Measurements from ENCODE around the gene MMP17. TPM values are rescaled to one million over a fixed set of nuclear protein-coding genes. Genes with fewer than 3 reads are reported as not detected.

Gene MMP17
- total and polyA plus RNA-seq, 4 donors: 0.17 to 0.37 (median 0.24) TPM; not detected in 1

- no peak overlapping the region for H3K27ac ChIP-seq (ENCODE audit: low read depth in 1 of 2, low read length in 2 of 2)
- no peaks in the 10 kb centered on the region for H3K36me3 ChIP-seq (ENCODE audit: control insufficient read depth in 4 of 4, insufficient read depth in 3 of 4, low read depth in 1 of 4, low read length in 3 of 4)
- 97% methylated on average over 22 of the region's 22 CpGs for WGBS
- no peaks in the 10 kb centered on the region for H3K4me1 ChIP-seq (ENCODE audit: control insufficient read depth in 4 of 4, insufficient read depth in 4 of 4, low read length in 3 of 4)
- no peak overlapping the region for H3K9ac ChIP-seq (ENCODE audit: low read depth in 1 of 2, low read length in 2 of 2)
- DNase-seq (ENCODE audit: low spot score): no peak
- H3K9me3 ChIP-seq (ENCODE audit: control insufficient read depth in 4 of 4, low read length in 3 of 4): no peaks in the 10 kb centered on the region
- no peaks in the 10 kb centered on the region for H3K27me3 ChIP-seq (ENCODE audit: control insufficient read depth in 4 of 4, insufficient read depth in 4 of 4, low read length in 3 of 4)
- TF ChIP-seq ZBTB33 (IDR thresholded peaks at IDR 0.05): no peak
- TF ChIP-seq FOXA1 (IDR thresholded peaks at IDR 0.05): no peak
- TF ChIP-seq ATF3 (IDR thresholded peaks at IDR 0.05): no peak
- TF ChIP-seq RXRA (IDR thresholded peaks at IDR 0.05): no peak
- no peak for TF ChIP-seq REST (IDR thresholded peaks at IDR 0.05)
- TF ChIP-seq JUND (IDR thresholded peaks at IDR 0.05): no peak
- no peak for TF ChIP-seq RAD21 (IDR thresholded peaks at IDR 0.05)
- no peak for TF ChIP-seq CTCF (IDR thresholded peaks at IDR 0.05; ENCODE audit: low read depth, low read length, missing input control)
- no peak for TF ChIP-seq EGR1 (IDR thresholded peaks at IDR 0.05; ENCODE audit: low read depth in 2 of 2)
- no peak for TF ChIP-seq TAF1 (conservative IDR thresholded peaks at IDR 0.05)
- no peak for TF ChIP-seq GABPA (IDR thresholded peaks at IDR 0.05 in 1 of 2, conservative IDR thresholded peaks at IDR 0.05 in 1 of 2)
- TF ChIP-seq HNF4G (IDR thresholded peaks at IDR 0.05): no peak
- no peak for TF ChIP-seq MAX (IDR thresholded peaks at IDR 0.05)
- TF ChIP-seq FOXA2 (IDR thresholded peaks at IDR 0.05): no peak
- TF ChIP-seq NR2F2 (IDR thresholded peaks at IDR 0.05): no peak
- no peak for TF ChIP-seq HNF4A (conservative IDR thresholded peaks at IDR 0.05)
- no peak for TF ChIP-seq YY1 (IDR thresholded peaks at IDR 0.05)
- no peak overlapping the region for H3K4me3 ChIP-seq (ENCODE audit: low read depth in 1 of 3, low read length in 3 of 3)
Observed at GRCh38 chr12:131841547-131841946, 13.4 kb downstream of the MMP17 start.

- DNase-seq (ENCODE audit: low spot score): no peak
- WGBS: 87% methylated on average over 15 of the region's 15 CpGs
- Histone ChIP-seq H3K36me3 (ENCODE audit: control insufficient read depth in 4 of 4, insufficient read depth in 3 of 4, low read depth in 1 of 4, low read length in 3 of 4) (no peaks in the 10 kb centered on the region), H3K27ac (ENCODE audit: low read depth in 1 of 2, low read length in 2 of 2) (no peak overlapping the region), H3K9me3 (ENCODE audit: control insufficient read depth in 4 of 4, low read length in 3 of 4) (no peaks in the 10 kb centered on the region), H3K4me1 (ENCODE audit: control insufficient read depth in 4 of 4, insufficient read depth in 4 of 4, low read length in 3 of 4) (no peaks in the 10 kb centered on the region), H3K9ac (ENCODE audit: low read depth in 1 of 2, low read length in 2 of 2) (no peak overlapping the region), H3K27me3 (ENCODE audit: control insufficient read depth in 4 of 4, insufficient read depth in 4 of 4, low read length in 3 of 4) (no peaks in the 10 kb centered on the region), H3K4me3 (ENCODE audit: low read depth in 1 of 3, low read length in 3 of 3) (no peak overlapping the region)
- TF ChIP-seq GABPA (IDR thresholded peaks at IDR 0.05 in 1 of 2, conservative IDR thresholded peaks at IDR 0.05 in 1 of 2) (no peak), EGR1 (IDR thresholded peaks at IDR 0.05; ENCODE audit: low read depth in 2 of 2) (no peak), FOXA2 (IDR thresholded peaks at IDR 0.05) (no peak), TAF1 (conservative IDR thresholded peaks at IDR 0.05) (no peak)
Observed at GRCh38 chr12:131842169-131842568, 14.0 kb downstream of the MMP17 start.
